GM19452 (cell line): ENCODE measurements around the gene HOXD9.

ENCODE experiments used
- ATAC-seq: cut with Tn5 transposase; IDR thresholded peaks from one replicate; pipeline ENCODE4 v1.9.1; 2021; ENCODE audit not compliant: unreplicated experiment

HOXD9 gene

GRCh38 chr2:176124110-176124946 lies 1.8 kb downstream of the HOXD9 start:
- no peak for ATAC-seq

DNA sequence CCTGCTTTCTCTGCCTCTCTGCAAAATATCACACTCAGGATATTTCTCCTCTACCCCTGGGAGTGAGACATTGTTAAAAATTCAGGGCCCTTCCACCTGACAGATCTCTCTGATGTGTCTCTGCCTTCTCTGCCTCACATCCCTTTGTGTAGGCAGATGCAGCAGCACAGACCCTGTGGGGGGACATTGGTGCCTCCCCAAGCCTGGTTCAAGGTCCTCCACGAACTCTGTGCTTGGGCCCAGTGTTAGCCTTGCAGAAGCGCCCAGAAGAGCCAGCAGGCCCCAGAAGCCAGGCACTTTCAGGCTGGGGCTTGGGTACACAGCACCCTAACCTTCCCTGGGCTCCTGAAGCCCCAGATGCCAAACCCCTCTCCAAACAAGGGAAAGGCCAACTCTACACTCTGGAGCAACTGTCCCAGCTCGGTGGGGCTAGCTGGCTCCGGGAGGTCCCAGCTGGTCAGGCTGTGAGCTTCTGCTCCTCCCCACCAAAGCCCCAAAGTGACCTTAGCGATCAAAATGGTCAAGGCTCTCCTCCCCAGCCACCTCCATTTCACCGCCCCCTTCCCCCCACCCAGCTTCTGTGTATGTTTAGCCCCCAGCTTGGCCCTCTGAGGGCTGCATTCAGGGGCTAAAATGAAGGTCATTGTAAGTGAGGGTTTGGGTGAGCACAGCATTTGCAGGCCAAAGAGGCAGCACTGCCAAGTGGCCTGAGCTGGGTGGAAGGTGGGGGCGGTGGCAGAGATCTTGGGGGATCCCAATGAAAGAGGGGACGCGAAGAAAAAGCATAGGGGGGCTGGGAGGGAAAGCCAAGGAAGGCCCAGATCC lies 2.6 kb downstream of the HOXD9 start:
- no peak for ATAC-seq

DNA sequence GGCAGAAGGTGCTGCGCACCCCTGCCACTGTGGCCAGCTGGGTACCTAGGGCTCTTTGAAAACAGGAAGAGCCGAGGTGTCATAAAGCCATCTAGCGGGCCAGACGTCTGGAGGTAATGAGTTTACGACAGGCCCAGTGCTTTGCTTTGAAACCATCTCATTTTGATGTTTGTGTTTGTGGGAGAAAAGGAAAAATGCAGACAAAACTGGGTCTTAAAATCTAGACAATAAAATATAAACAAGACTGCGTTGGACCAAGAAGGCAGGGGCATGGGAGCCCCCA lies 3.2 kb downstream of the HOXD9 start:
- no peak for ATAC-seq

GRCh38 chr2:176126929-176127773 lies 4.6 kb downstream of the HOXD9 start:
- no peak for ATAC-seq

DNA sequence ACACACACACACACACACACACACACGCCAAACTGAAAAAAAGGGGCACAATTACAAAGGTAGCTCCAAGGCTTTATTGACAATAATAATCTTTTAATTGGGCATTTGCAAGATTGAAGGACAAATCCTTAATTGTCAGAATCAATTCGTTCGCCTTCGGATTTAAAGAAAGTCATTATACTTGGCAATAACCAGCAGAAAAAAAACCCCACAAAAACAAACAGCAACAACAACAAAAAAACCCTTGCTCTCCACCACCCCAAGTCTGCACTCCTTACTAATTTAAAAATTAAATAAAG lies 5.2 kb downstream of the HOXD9 start:
- no peak for ATAC-seq

DNA sequence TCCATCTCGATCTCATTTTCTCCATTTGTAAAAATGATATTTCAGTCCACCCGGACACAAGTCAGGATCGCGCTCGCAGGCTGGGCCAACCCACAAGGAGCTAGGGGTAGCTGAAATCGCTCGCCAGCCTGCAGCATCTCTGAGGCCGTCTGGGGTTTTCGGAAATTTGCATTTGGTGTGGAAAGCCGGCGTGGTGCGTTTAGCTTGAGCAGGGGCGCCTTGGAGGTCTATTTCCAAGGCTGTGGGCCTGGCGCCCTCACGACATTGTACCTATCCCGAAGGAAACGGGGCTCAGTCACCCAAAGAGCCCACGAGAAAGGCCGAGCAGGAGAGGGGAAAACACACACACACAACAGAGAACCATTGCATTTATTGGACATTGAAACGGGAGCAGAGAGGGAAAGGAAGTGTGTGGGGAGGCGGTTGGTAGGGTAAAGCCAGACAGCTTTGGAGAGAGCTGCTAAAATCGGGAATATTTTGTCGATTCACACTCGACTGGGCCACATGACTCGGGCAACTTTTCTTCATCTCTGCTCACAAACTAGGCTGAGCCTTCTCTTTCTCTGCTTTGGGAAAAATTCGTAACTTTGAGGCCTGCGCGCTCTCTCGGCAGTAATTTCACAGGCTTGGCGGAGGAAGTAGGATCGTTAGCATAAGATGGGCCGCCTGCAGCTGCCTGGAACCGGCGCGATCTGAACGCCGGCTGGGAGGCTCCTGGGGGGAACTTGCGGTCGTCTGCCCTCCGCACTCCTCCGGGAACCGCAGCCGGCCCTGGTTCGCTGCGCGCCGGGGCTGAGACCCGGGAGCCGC lies 5.9 kb downstream of the HOXD9 start:
- no peak for ATAC-seq

- no peak for ATAC-seq
Measured at GRCh38 chr2:176128982-176129796, 6.7 kb downstream of the HOXD9 start, which contains the start of gene HOXD8. Gene HOXD8, plus strand, starts transcription at chr2:176129705. Its CDS starts 662 bp downstream, at chr2:176130367.

GRCh38 chr2:176129813-176130146 lies 7.3 kb downstream of the HOXD9 start:
- ATAC-seq = no peak

- no peak for ATAC-seq
Measured at GRCh38 chr2:176130147-176130956, 7.8 kb downstream of the HOXD9 start.

GRCh38 chr2:176130957-176131847 lies 8.7 kb downstream of the HOXD9 start:
- ATAC-seq = no peak

DNA sequence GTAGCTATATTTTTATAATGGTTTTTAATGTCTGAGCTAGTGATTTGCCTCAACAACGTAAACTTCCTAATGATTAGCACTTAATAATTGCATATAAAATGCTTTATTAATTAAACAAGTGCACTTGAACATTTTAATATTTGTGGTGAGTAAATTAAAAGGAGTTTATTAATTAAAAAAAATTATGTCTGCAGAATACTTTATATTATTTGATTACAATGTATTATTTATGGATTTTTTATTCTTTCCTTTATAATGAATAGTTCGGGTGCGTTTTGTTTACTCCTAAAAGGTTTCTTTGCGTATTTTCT lies 9.3 kb downstream of the HOXD9 start:
- no peak for ATAC-seq

GRCh38 chr2:176132205-176133171 lies 10.0 kb downstream of the HOXD9 start:
- no peak for ATAC-seq

GRCh38 chr2:176133389-176133788 lies 10.9 kb downstream of the HOXD9 start:
- no peak for ATAC-seq

DNA sequence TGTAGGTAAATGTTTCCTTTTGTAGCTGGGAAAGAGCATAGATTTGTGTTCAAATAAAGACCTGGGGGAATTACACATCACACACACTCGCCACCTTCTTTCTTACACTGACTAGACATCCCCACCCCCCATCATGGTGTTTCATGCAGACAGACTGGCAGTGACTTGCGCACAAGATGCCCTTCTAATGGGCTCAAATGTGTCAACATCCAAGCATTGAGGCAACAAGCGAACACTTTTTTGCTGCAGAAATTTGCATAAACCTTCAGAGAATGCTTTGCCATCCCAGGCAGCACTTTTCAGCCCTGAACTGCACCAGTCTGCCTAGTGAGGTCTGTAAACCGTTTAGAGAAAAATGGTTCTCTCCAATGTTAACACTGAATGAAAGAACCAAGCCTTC lies 11.5 kb downstream of the HOXD9 start:
- ATAC-seq = no peak

GRCh38 chr2:176135035-176135440 lies 12.5 kb downstream of the HOXD9 start:
- no peak for ATAC-seq

DNA sequence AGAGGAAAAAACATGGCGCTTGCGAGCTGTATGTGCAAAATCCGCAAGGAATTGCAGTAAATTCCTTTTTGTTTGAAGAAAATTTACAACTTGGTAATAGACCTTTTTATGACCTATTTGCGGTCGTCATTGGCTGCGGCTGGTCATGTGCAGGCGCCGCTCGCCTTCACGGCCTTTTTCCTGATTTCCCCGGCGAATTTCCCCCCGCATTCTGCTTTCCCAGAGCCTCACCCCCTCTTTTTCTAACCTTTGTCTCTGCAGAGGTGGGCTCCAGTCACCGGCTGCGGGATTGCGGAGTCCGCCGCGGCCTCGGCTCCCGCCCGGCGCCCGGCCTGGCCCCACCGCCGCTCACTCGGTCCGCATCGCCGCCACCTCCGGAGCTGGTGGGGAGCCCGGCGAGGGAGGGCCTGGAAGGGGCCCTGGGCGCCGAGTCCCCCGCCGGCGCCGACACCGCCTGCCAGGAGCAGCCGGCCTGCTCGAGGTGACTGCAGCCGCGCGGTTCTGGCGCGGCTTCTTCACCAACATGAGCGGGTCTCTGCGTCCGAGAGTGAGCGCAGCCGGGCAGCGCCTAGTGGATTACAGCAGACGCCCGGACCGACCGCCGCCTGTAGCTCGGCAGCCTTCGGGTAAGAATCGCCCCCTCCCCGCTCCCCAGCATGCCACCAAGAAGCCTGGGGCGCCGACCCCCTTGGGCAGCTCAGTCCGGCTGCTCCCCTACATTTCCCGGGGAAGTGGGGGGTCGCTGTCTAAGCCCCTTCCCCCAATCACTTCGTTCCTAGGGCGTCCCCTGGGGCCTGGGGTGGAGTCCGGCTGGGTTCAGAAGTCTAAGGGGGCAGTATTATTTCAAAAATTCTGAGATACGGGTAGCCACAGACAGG lies 14.1 kb downstream of the HOXD9 start:
- ATAC-seq = no peak
